GM10266 (cell line): Measurements from ENCODE around the gene IZUMO4.

Experiments used
- DNase-seq: peaks from one replicate; pipeline ENCODE4 v3.0.0; 2012; ENCODE audit errors: extremely low spot score
- TF ChIP-seq, protein P1 (sequence below): IDR thresholded peaks from 2 replicates; pipeline ENCODE4 v1.5.1; 2012; ENCODE audit warnings: mild to moderate bottlenecking, low read depth; ENCODE audit not compliant: control insufficient read depth, insufficient read depth; ENCODE audit errors: missing control alignments

IZUMO4 gene

DNA sequence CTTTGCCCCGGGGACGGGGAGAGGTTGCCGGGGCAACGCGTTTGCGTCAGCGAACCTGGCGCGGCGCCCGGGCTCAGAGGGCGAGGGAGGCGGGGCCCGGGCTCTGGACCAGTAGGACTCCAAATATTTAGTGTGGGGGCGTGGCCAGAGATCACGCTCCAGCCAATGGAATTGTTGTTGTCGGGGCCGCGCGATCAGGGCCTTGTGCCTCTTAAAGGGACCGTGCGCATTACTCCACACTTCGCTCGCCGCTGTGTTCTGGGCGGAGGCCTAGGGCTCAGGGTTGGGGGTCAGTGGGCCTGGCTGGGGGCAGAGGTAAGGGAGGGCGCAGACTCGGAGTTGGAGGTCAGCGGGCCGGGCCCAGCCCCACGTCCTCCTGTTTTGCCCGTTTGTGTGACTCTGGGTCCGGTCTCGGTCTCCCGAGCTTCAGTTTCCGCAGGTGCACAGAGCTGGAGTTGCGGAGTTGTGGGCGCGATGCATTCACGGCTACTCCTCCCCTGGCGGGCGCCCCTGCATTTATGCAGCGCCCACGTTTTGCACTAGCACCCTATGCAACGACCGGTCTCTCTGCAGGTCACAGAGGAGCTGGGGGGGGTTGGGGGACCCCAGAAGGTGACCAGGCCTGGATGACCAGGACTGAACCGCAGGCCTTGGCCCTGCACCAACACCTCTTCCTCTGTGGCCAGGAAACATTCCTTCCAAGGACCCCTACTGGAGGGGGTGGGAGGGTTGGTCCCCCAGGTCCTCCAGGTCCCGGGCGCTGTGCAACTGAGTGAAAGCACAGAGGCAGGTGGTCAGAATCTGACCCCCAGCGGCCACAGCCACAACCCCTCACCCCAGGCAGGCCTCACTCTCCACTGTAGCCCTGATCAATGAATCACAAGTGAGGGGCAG lies 35.0 kb upstream of the IZUMO4 start:
- TF ChIP-seq, protein P1, sequence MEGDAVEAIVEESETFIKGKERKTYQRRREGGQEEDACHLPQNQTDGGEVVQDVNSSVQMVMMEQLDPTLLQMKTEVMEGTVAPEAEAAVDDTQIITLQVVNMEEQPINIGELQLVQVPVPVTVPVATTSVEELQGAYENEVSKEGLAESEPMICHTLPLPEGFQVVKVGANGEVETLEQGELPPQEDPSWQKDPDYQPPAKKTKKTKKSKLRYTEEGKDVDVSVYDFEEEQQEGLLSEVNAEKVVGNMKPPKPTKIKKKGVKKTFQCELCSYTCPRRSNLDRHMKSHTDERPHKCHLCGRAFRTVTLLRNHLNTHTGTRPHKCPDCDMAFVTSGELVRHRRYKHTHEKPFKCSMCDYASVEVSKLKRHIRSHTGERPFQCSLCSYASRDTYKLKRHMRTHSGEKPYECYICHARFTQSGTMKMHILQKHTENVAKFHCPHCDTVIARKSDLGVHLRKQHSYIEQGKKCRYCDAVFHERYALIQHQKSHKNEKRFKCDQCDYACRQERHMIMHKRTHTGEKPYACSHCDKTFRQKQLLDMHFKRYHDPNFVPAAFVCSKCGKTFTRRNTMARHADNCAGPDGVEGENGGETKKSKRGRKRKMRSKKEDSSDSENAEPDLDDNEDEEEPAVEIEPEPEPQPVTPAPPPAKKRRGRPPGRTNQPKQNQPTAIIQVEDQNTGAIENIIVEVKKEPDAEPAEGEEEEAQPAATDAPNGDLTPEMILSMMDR = peak; percentile 42
- DNase-seq = peak; percentile 100

DNA sequence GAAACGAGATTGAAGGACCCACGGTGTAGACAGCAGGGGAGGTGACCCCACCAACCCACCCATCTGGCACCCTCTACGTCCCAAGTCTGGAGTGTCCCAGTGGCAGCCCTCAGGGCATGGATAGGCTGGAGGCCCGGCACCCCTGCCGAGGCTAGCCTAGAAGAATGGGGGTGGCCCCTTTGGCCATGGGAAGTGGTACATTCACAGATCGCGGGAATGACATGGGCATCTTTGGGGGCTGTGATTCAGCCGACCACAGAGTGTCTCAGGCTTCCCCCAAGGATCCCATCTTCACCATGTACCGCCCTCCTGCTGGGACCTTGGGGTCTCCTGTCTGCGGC lies 34.4 kb upstream of the IZUMO4 start:
- TF ChIP-seq, protein P1 = no peak
- DNase-seq = no peak

DNA sequence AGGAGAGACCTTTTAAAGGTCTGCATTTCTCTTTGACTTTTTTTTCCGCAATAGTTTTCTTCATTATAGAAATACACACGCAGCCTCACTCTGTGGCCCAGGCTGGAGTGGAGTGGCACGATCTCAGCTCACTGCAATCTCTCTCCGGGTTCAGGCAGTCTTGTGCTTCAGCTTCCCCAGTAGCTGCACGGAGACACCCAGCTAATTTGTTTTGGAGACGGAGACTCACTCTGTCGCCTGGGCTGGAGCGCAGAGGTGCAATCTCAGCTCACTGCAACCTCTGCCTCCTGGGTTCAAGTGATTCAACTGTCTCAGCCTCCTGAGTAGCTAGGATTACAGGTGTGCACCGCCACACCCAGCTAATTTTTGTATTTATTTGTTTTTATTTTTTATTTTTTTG lies 33.9 kb upstream of the IZUMO4 start:
- TF ChIP-seq, protein P1 = no peak

DNA sequence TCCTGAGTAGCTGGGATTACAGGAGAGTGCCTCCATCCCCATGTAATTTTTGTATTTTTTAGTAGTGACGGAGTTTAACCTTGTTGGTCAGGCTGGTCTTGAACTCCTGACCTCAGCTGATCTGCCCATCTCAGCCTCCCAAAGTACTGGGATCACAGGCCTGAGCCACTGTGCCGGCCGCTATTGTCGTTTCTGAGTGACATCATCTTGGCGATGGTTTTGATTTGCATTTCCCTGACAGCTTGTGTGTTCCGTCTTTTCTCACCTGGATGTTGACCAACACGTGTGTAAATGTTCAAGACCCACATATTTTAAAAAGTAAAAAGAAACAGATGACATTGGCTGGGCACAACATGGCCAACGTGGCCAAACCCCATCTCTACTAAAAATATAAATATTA lies 32.9 kb upstream of the IZUMO4 start:
- no peak for DNase-seq
- TF ChIP-seq, protein P1 = no peak

More for the DNA sequence above, 33.9 kb upstream of the IZUMO4 start:
- DNase-seq = no peak

DNA sequence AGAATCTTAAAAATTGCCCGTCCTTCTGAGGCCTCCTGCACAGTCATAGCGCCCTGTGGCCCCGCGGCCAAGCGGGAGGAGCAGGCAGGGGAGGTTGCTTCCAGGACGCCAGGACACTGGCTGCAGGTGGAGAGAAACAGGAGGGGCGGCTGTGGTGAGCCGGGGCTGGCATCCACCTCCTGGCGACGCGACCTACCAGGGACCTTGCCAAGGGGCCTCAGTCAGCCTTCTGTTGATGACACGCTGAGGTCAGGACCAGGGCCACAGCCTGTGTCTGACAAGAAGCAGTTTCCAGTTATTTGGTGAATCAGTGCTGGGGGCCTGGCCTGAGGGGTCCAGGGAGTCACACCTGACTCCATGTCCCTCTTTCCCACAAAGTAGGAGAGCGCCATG lies 32.3 kb upstream of the IZUMO4 start:
- no peak for DNase-seq
- TF ChIP-seq, protein P1 = no peak

DNA sequence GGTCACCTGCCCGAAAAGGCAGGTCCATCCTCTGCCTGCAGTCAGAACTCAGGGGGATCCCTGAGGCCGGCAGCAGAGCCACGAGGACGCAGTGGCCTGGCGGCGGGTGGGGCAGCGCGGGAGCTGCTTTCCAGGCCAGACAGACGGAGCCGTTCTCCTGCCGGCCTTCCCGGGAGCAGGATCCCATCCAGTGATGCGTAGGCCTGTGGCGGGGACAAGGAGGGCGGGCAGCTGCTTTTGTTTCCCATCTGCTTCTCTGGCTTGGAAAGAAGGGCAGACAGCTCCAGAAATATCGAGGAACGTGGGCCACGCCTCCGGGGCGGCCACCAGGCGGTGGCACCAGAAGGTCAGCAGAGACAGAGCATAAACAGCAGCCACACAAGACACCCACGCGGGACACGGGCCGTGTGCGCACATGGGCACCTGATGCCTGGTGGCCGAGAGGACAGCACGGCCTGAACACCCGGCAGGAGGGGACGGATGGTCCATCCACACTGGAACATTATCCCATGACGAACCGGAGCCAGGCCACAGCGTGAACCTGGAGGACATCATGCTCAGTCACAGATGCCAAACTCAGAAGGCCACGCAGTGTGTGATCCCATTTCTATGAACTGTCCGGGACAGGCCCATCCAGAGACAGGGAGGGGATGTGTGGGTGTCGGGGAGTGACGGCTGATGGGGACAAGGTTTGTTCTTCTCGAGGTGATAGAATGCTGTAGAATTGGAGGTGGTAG lies 31.8 kb upstream of the IZUMO4 start:
- no peak for DNase-seq
- TF ChIP-seq, protein P1 = no peak

DNA sequence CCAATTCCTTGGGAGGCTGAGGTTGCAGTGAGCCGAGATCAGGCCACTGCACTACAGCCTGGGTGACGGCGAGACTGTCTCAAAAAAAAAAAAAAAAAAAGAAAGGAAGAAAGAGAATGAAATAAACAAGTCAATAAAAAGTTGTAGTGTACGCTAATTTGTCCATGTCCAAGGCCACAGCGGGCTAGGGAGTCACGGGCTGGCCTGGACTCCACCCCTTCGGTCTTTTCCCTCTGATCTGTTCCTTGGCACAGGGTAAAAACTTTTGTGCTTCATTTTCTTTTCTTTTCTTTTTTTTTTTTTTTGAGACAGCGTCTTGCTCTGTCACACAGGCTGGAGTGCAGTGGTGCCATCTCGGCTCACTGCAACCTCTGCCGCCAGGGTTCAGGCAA lies 26.3 kb upstream of the IZUMO4 start:
- TF ChIP-seq, protein P1 = no peak
- no peak for DNase-seq
